PC-3 (cell line): ENCODE results near the gene NOD1. TPM values are rescaled to one million over a fixed set of nuclear protein-coding genes. Genes with fewer than 3 reads are reported as not detected.
"Not testable (repeated sequence)": the region's sequence is repeated elsewhere in the genome, so short reads cannot be mapped to it uniquely, and the experiment has no call there.

Source experiments
- ATAC-seq: fragments of 200-7000 bp; cut with Tn5 transposase; 2 replicates; pipeline ENCODE4 v1.9.1; 2020; ENCODE audit warnings: mild to moderate bottlenecking, moderate library complexity
- BruUV-seq: library from RNA; stranded (reverse); fragments of 400-500 nt; replicated peaks from 2 replicates; lab custom pipeline; 2021; lab: Mats Ljungman, UMichigan
- CTCF ChIA-PET: fragments of 300-600 bp; sonication (Branson Sonifier 250); formaldehyde crosslinking; loops from one replicate; lab custom pipeline; 2022; ENCODE audit warnings: antibody characterized with exemption; lab: Charles Lee
- POLR2A ChIA-PET: fragments of 300-600 bp; sonication (Branson Sonifier 250); formaldehyde crosslinking; loops from one replicate; lab custom pipeline; 2022; ENCODE audit warnings: antibody characterized with exemption; ENCODE audit not compliant: unreplicated experiment; lab: Charles Lee
- DNase-seq: peaks from one replicate; pipeline ENCODE4 v3.0.0-alpha.2; 2015
- H2AFZ ChIP-seq: fragments of 300-600 bp; sonication (generic); 2 replicates; pipeline ENCODE4 v1.6.0; 2016; ENCODE audit warnings: antibody characterized with exemption, low read length
- H3F3A ChIP-seq: fragments of 300-600 bp; sonication (generic); one replicate; pipeline ENCODE4 v1.6.0; 2017; ENCODE audit warnings: antibody characterized with exemption, low read length, control low read depth, mild to moderate bottlenecking; ENCODE audit not compliant: unreplicated experiment
- H3K27ac ChIP-seq: fragments of 300-600 bp; sonication (generic); 2 replicates; pipeline ENCODE4 v1.5.1; 2016; ENCODE audit warnings: mild to moderate bottlenecking, low read length
- H3K27me3 ChIP-seq: fragments of 300-600 bp; sonication (generic); 2 replicates; pipeline ENCODE4 v1.6.1; 2016; ENCODE audit warnings: low read length, mixed read lengths
- H3K36me3 ChIP-seq: fragments of 300-600 bp; sonication (generic); 2 replicates; pipeline ENCODE4 v1.6.1; 2016; ENCODE audit warnings: low read depth, mixed run types, low read length, mixed read lengths
- H3K4me1 ChIP-seq: fragments of 300-600 bp; sonication (generic); 2 replicates; pipeline ENCODE4 v1.5.1; 2016; ENCODE audit warnings: low read length; ENCODE audit not compliant: insufficient read depth
- H3K4me2 ChIP-seq: fragments of 300-600 bp; sonication (generic); 2 replicates; pipeline ENCODE4 v1.6.0; 2016; ENCODE audit warnings: low read length
- H3K4me3 ChIP-seq: fragments of 300-600 bp; sonication (generic); 2 replicates; pipeline ENCODE4 v1.5.1; 2016; ENCODE audit warnings: mild to moderate bottlenecking, low read length, mixed read lengths
- H3K79me2 ChIP-seq: fragments of 300-600 bp; sonication (generic); 2 replicates; pipeline ENCODE4 v1.6.1; 2017; ENCODE audit warnings: low read length, mixed read lengths
- H3K9ac ChIP-seq: fragments of 300-600 bp; sonication (generic); 2 replicates; pipeline ENCODE4 v1.6.0; 2016; ENCODE audit warnings: mild to moderate bottlenecking, low read length
- H3K9me2 ChIP-seq: fragments of 300-600 bp; sonication (generic); replicated peaks from 2 replicates; pipeline ENCODE4 v1.6.1; 2016; ENCODE audit warnings: mixed run types, low read length, mixed read lengths
- H3K9me3 ChIP-seq: fragments of 300-600 bp; sonication (generic); 2 replicates; pipeline ENCODE4 v1.6.1; 2016; ENCODE audit warnings: low read length, mixed read lengths
- H4K20me1 ChIP-seq: fragments of 300-600 bp; sonication (generic); 2 replicates; pipeline ENCODE4 v1.6.1; 2016; ENCODE audit warnings: low read length, mixed read lengths
- EZH2 ChIP-seq: fragments of 300-600 bp; sonication (generic); IDR thresholded peaks from one replicate; pipeline ENCODE4 v1.6.1; 2017; ENCODE audit warnings: antibody characterized with exemption, mild to moderate bottlenecking, low read length; ENCODE audit not compliant: unreplicated experiment
- EZH2phosphoT487 ChIP-seq: fragments of 300-600 bp; sonication (generic); IDR thresholded peaks from 2 replicates; pipeline ENCODE4 v1.6.1; 2018; ENCODE audit warnings: mild to moderate bottlenecking, antibody characterized with exemption, low read length, borderline replicate concordance
- intact Hi-C: fragments of 100-400 bp; cut with micrococcal nuclease; formaldehyde crosslinking; loops from 2 replicates; pipeline ENCODE4 v1.9.0; 2023
- total RNA-seq: library from RNA; depleted of rRNA; stranded (reverse); fragments of >200 nt; gene quantifications from 2 replicates; pipeline ENCODE4 v1.2.3, GENCODE V29; 2014
- TF ChIP-seq, protein P1 (sequence below): fragments of 300-600 bp; sonication (generic); conservative IDR thresholded peaks from 2 replicates; pipeline ENCODE4 v1.5.1; 2017; ENCODE audit warnings: antibody characterized with exemption, low read depth, mild to moderate bottlenecking, low read length

NOD1 gene
- total RNA-seq, 1 experiment from 2014 or later = 5.9 TPM

DNA sequence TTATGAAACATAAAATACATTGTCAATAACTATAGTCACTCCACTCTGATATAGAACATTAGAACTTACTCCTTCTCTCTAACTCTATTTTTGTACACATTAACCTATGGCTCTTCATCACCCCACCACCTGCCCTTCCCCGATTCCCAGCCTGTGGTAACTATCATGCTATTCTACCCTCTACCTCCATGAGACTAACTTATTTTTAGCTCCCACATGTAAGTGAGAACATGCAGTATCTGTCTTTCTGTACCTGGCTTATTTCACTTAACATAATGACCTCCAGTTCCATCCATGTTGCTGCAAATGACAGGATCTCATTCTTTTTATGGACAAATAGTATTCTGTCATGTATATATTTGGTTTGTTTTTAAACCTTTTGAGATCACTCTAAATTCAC lies 8.8 kb upstream of the NOD1 start:
- H3K9me2 ChIP-seq = no peaks in the 10 kb centered on the region
- no peaks in the 10 kb centered on the region for H3F3A ChIP-seq
- H3K9me3 ChIP-seq = no peaks in the 10 kb centered on the region
- no peak overlapping the region for H3K4me2 ChIP-seq
- no peak overlapping the region for H2AFZ ChIP-seq
- intact Hi-C loops = no loop called here
- no peak for TF ChIP-seq EZH2phosphoT487
- no peak for TF ChIP-seq EZH2
- TF ChIP-seq, protein P1, sequence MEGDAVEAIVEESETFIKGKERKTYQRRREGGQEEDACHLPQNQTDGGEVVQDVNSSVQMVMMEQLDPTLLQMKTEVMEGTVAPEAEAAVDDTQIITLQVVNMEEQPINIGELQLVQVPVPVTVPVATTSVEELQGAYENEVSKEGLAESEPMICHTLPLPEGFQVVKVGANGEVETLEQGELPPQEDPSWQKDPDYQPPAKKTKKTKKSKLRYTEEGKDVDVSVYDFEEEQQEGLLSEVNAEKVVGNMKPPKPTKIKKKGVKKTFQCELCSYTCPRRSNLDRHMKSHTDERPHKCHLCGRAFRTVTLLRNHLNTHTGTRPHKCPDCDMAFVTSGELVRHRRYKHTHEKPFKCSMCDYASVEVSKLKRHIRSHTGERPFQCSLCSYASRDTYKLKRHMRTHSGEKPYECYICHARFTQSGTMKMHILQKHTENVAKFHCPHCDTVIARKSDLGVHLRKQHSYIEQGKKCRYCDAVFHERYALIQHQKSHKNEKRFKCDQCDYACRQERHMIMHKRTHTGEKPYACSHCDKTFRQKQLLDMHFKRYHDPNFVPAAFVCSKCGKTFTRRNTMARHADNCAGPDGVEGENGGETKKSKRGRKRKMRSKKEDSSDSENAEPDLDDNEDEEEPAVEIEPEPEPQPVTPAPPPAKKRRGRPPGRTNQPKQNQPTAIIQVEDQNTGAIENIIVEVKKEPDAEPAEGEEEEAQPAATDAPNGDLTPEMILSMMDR = no peak
- DNase-seq (no peak), ATAC-seq (no peak)
- ChIA-PET CTCF (no interaction called here), POLR2A (no interaction called here)
- H4K20me1 ChIP-seq = no peaks in the 10 kb centered on the region
- no peaks in the 10 kb centered on the region for H3K27me3 ChIP-seq
- no peak overlapping the region for H3K4me3 ChIP-seq
- no peak overlapping the region for H3K9ac ChIP-seq
- no peaks in the 10 kb centered on the region for H3K36me3 ChIP-seq
- no peak overlapping the region for H3K27ac ChIP-seq
- no peaks in the 10 kb centered on the region for H3K4me1 ChIP-seq
- no peaks in the 10 kb centered on the region for H3K79me2 ChIP-seq
- no TSS peak for BruUV-seq

DNA sequence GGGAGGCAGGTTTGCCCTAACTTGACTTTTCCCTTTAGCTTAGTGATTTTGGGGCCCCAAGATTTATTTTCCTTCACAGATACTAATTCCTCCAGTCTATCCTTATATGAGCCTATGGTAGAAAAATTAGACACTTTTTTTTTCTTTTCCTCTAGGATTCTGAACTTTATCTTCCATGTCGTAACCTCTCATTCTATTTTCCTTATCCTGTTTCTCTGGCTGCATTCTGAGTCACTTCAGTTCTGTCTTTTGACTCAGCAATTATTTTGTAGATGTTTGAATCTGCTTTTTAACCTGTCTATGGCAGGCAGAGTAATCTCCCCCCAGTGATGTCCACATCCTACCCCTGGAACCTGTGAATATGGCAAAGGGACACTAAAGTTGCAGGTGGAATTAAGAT lies 7.1 kb upstream of the NOD1 start:
- Histone ChIP-seq H3K4me2 (no peak overlapping the region), H3K4me3 (no peak overlapping the region), H2AFZ (no peak overlapping the region), H3K9me3 (no peaks in the 10 kb centered on the region), H3K27me3 (no peaks in the 10 kb centered on the region), H3F3A (no peaks in the 10 kb centered on the region), H3K27ac (no peak overlapping the region), H3K79me2 (no peaks in the 10 kb centered on the region), H3K36me3 (no peaks in the 10 kb centered on the region), H3K9ac (no peak overlapping the region), H4K20me1 (no peaks in the 10 kb centered on the region), H3K4me1 (no peaks in the 10 kb centered on the region), H3K9me2 (no peaks in the 10 kb centered on the region)
- no TSS peak for BruUV-seq
- ChIA-PET POLR2A (no interaction called here), CTCF (no interaction called here)
- no peak for DNase-seq
- intact Hi-C loops = no loop called here
- TF ChIP-seq, protein P1 = no peak
- TF ChIP-seq EZH2phosphoT487 = no peak
- no peak for TF ChIP-seq EZH2
- ATAC-seq = no peak

DNA sequence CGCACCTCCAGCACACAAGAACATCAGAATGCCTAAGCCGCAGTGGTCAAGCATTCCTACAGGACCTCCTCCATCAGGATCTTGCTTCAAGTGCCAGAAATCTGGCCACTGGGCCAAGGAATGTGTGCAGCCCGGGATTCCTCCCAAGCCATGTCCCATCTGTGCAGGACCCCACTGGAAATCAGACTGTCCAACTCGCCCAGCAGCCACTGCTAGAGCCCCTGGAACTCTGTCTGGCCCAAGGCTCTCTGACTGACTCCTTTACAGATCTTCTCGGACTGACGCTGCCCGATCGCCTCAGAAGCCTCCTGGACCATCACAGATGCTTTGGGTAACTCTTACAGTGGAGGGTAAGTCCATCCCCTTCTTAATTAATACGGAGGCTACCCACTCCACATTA lies 2.8 kb upstream of the NOD1 start:
- intact Hi-C loops, H2AFZ ChIP-seq, ATAC-seq, H3F3A ChIP-seq, H3K9me3 ChIP-seq, H3K4me3 ChIP-seq, H3K27ac ChIP-seq, H3K9me2 ChIP-seq, H3K4me2 ChIP-seq, H3K36me3 ChIP-seq, POLR2A ChIA-PET, H3K27me3 ChIP-seq, H3K9ac ChIP-seq, H4K20me1 ChIP-seq, BruUV-seq, CTCF ChIA-PET, DNase-seq: not testable (repeated sequence)
- peaks cover 12% of the 10 kb centered on the region; the same call in 1 of the 2 replicates for H3K4me1 ChIP-seq
- peaks cover 17% of the 10 kb centered on the region for H3K79me2 ChIP-seq
